Trophoblast cell (in vitro differentiated cells and primary cell): ENCODE data around the gene SNW1.
"Not testable (repeated sequence)": the region's sequence is repeated elsewhere in the genome, so short reads cannot be mapped to it uniquely, and the experiment has no call there.

ENCODE experiments used
- DNase-seq, 2 donors: peaks; one replicate each; pipeline ENCODE4 v3.0.0-alpha.2; 2016
- H2AFZ ChIP-seq: 2 replicates; pipeline ENCODE4 v1.6.1; 2013; ENCODE audit warnings: low read length, moderate library complexity, mild to moderate bottlenecking; ENCODE audit not compliant: insufficient read depth, poor library complexity
- H2AK5ac ChIP-seq: 2 replicates; pipeline ENCODE4 v1.6.1; 2013; ENCODE audit warnings: mild to moderate bottlenecking, low read length
- H2BK120ac ChIP-seq: 2 replicates; pipeline ENCODE4 v1.6.1; 2013; ENCODE audit warnings: low read length, mild to moderate bottlenecking, moderate library complexity; ENCODE audit not compliant: insufficient read depth, poor library complexity
- H2BK12ac ChIP-seq: 2 replicates; pipeline ENCODE4 v1.6.1; 2013; ENCODE audit warnings: mild to moderate bottlenecking, low read length, moderate library complexity
- H2BK5ac ChIP-seq: 2 replicates; pipeline ENCODE4 v1.6.1; 2013; ENCODE audit warnings: low read length, low read depth, moderate library complexity, mild to moderate bottlenecking; ENCODE audit not compliant: poor library complexity
- H3K14ac ChIP-seq: 2 replicates; pipeline ENCODE4 v1.6.1; 2013; ENCODE audit warnings: mild to moderate bottlenecking, low read length
- H3K18ac ChIP-seq: 2 replicates; pipeline ENCODE4 v1.6.1; 2013; ENCODE audit warnings: mild to moderate bottlenecking, low read length
- H3K23ac ChIP-seq: 2 replicates; pipeline ENCODE4 v1.6.1; 2013; ENCODE audit warnings: low read length
- H3K27ac ChIP-seq: 2 replicates; pipeline ENCODE4 v1.5.1; 2013; ENCODE audit warnings: low read depth, mild to moderate bottlenecking, inconsistent platforms, low read length, moderate library complexity
- H3K27me3 ChIP-seq: 2 replicates; pipeline ENCODE4 v1.6.1; 2013; ENCODE audit warnings: inconsistent platforms, mild to moderate bottlenecking, low read length, moderate library complexity; ENCODE audit not compliant: insufficient read depth
- H3K36me3 ChIP-seq, 2 experiments: 1 replicate in 1 of 2; 2 replicates in 1 of 2; pipeline ENCODE4 v1.6.1; 2013; ENCODE audit warnings: low read length in 2 of 2, mild to moderate bottlenecking in 2 of 2, moderate library complexity in 1 of 2; ENCODE audit not compliant: insufficient read depth in 2 of 2, control insufficient read depth in 1 of 2
- H3K4ac ChIP-seq: 2 replicates; pipeline ENCODE4 v1.6.1; 2013; ENCODE audit warnings: low read depth, mild to moderate bottlenecking, low read length, moderate library complexity
- H3K4me1 ChIP-seq, 2 experiments: 1 replicate in 1 of 2; 2 replicates in 1 of 2; pipeline ENCODE4 v1.6.1; 2013; ENCODE audit warnings: low read length in 2 of 2, mild to moderate bottlenecking in 2 of 2, moderate library complexity in 1 of 2; ENCODE audit not compliant: insufficient read depth in 2 of 2, control insufficient read depth in 1 of 2
- H3K4me2 ChIP-seq: 2 replicates; pipeline ENCODE4 v1.6.1; 2013; ENCODE audit warnings: inconsistent platforms, mild to moderate bottlenecking, low read length, moderate library complexity
- H3K4me3 ChIP-seq: 2 replicates; pipeline ENCODE4 v1.5.1; 2013; ENCODE audit warnings: mild to moderate bottlenecking, low read depth, low read length, inconsistent platforms
- H3K79me1 ChIP-seq: one replicate; pipeline ENCODE4 v1.6.1; 2013; ENCODE audit warnings: low read length
- H3K79me2 ChIP-seq: 2 replicates; pipeline ENCODE4 v1.6.1; 2013; ENCODE audit warnings: low read length, mild to moderate bottlenecking; ENCODE audit not compliant: control insufficient read depth, insufficient read depth, poor library complexity
- H3K9ac ChIP-seq: 2 replicates; pipeline ENCODE4 v1.6.1; 2013; ENCODE audit warnings: mild to moderate bottlenecking, low read length
- H3K9me3 ChIP-seq: 2 replicates; pipeline ENCODE4 v1.6.1; 2013; ENCODE audit warnings: low read depth, mild to moderate bottlenecking, control low read depth, inconsistent platforms, low read length; ENCODE audit not compliant: insufficient read depth
- H4K12ac ChIP-seq: 2 replicates; pipeline ENCODE4 v1.6.1; 2013; ENCODE audit warnings: low read depth, mild to moderate bottlenecking, low read length, moderate library complexity
- H4K8ac ChIP-seq: 2 replicates; pipeline ENCODE4 v1.6.1; 2013; ENCODE audit warnings: low read depth, mild to moderate bottlenecking, low read length, moderate library complexity
- H4K91ac ChIP-seq: one replicate; pipeline ENCODE4 v1.6.1; 2013; ENCODE audit warnings: low read depth, mild to moderate bottlenecking, low read length, moderate library complexity
- WGBS: extraction: QIAGEN DNeasy Blood & Tissue Kit; methylation state at CpG from one replicate; pipeline ENCODE4 v1.1.7; 2013; ENCODE audit warnings: missing lambda C conversion rate; ENCODE audit not compliant: insufficient read length, insufficient coverage; ENCODE audit errors: extremely low coverage; 5-methylcytosine and 5-hydroxymethylcytosine counted together

Gene SNW1

DNA sequence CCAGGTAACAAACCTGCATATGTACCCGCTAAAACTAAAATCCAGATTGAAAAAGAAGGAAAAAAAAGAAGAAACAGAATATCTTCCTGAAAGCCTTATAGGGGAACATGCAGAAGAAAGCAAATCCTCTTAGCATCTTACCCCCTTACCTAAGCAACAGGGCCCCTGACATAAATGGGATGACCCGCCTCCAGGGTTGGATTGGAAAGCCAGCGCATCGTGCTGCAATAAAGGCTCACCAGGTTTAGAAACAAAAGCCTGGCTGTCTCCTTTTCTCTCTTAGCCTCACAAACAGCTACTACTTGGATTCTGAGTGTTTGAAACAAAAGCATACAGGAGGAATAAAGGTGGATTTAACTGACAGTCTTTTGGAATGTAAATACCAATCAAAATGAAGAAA lies 25.2 kb upstream of the SNW1 start:
- Histone ChIP-seq H4K12ac (no peak overlapping the region), H3K4me3 (no peak overlapping the region), H3K9ac (no peak overlapping the region), H3K27ac (no peak overlapping the region), H2BK120ac (no peak overlapping the region), H3K79me2 (no peaks in the 10 kb centered on the region), H3K4me2 (no peak overlapping the region), H4K8ac (no peak overlapping the region), H2BK5ac (no peak overlapping the region), H3K14ac (no peak overlapping the region), H3K27me3 (no peaks in the 10 kb centered on the region), H2AK5ac (no peak overlapping the region), H3K23ac (no peak overlapping the region), H3K18ac (no peak overlapping the region), H3K4ac (no peak overlapping the region), H3K4me1 (peaks cover 0 to 4% of the 10 kb centered on the region in 2 experiments), H4K91ac (no peak overlapping the region), H3K79me1 (no peaks in the 10 kb centered on the region), H2AFZ (no peak overlapping the region), H3K36me3 (no peaks in the 10 kb centered on the region), H3K9me3 (no peaks in the 10 kb centered on the region), H2BK12ac (no peak overlapping the region)
- no CpG with 5 or more reads among the region's 4 CpGs for WGBS
- no peak for DNase-seq

DNA sequence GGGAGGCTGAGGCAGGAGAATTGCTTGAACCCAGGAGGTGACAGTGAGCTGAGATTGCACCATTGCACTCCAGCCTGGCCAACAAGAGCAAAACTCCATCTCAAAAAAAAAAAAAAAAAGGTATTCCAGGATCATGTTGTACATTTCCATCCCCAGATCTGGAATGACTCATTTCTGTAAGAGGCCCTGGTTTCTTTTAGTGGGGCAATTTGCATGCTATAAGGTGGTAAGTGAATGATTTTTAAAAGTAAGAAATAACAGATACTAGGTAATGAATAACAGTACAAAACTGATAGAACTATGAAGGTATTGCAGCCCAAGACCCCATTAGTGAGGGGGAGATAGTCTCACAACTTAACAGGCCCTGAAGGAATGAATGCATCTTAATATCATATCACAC lies 21.2 kb upstream of the SNW1 start:
- H3K27me3 ChIP-seq: no peaks in the 10 kb centered on the region
- H3K9ac ChIP-seq: no peak overlapping the region
- no peak overlapping the region for H3K4me3 ChIP-seq
- H4K8ac ChIP-seq: no peak overlapping the region
- no peak overlapping the region for H4K91ac ChIP-seq
- DNase-seq: no peak
- H3K14ac ChIP-seq: no peak overlapping the region
- no peak overlapping the region for H3K23ac ChIP-seq
- no peaks in the 10 kb centered on the region for H3K9me3 ChIP-seq
- H2AFZ ChIP-seq: no peak overlapping the region
- no peak overlapping the region for H2BK5ac ChIP-seq
- H3K18ac ChIP-seq: no peak overlapping the region
- H2BK12ac ChIP-seq: no peak overlapping the region
- no peaks in the 10 kb centered on the region for H3K79me1 ChIP-seq
- H3K27ac ChIP-seq: no peak overlapping the region
- no peak overlapping the region for H3K4me2 ChIP-seq
- no peak overlapping the region for H2AK5ac ChIP-seq
- H3K79me2 ChIP-seq: no peaks in the 10 kb centered on the region
- no peak overlapping the region for H4K12ac ChIP-seq
- no peaks in the 10 kb centered on the region for H3K4me1 ChIP-seq
- no peak overlapping the region for H2BK120ac ChIP-seq
- no peak overlapping the region for H3K4ac ChIP-seq
- no peaks in the 10 kb centered on the region for H3K36me3 ChIP-seq

DNA sequence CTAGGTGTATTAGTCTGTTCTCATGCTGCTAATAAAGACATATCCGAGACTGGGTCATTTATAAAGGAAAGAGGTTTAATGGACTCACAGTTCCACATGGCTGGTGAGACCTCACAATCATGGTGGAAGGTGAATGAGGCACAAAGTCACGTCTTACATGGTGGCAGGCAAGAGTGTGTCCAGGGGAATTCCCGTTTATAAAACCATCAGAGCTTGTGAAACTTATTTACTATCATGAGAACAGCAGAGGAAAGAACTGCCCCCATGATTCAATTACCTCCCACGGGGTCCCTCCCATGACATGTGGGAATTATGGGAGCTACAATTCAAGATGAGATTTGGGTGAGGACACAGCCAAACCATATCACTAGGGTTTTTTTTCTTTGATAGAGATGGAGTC lies 13.0 kb upstream of the SNW1 start:
- H3K27ac ChIP-seq, H2AK5ac ChIP-seq, H3K4ac ChIP-seq, H3K4me2 ChIP-seq, DNase-seq, H2BK12ac ChIP-seq, H2BK5ac ChIP-seq, H4K8ac ChIP-seq, H3K14ac ChIP-seq, H3K23ac ChIP-seq, H4K91ac ChIP-seq, H3K18ac ChIP-seq, H3K79me1 ChIP-seq, H3K9ac ChIP-seq, H3K79me2 ChIP-seq, H3K9me3 ChIP-seq, H3K27me3 ChIP-seq, H3K36me3 ChIP-seq, H3K4me1 ChIP-seq, H2BK120ac ChIP-seq, H3K4me3 ChIP-seq, H4K12ac ChIP-seq, H2AFZ ChIP-seq: not testable (repeated sequence)
- WGBS: no CpG with 5 or more reads among the region's 4 CpGs

DNA sequence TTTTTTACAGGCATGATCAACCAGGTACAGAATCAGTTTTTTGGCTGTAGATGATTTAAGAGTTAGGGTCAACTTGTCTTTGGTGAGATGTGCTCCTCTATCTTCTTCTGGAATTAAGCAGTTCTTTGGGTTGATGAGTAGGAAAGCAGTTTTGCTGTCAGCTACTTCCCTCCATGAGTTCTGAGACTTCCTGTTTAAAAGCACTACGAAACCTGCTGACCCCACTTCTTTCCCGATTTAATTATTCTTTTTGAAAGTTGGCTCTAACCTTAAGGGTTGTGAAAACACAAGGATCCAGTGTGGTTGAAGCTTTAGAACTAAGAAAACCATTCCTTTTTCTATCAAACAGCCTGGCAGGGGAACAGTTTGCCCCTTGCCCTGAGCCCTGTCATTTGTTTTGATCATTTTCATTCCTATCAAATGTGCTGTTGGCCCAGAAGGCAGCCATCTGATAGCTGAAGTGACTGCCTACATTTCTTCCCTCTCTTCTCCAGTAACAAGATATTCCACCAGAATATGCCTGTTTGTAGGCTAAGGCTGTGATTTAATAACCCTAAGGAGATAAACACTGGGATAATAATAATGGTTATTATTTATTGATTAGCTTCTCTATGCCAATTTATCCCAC lies 7.6 kb upstream of the SNW1 start:
- not testable (repeated sequence) for H3K36me3 ChIP-seq, H3K4ac ChIP-seq, H3K4me3 ChIP-seq, H3K27me3 ChIP-seq, H2BK120ac ChIP-seq, H2BK5ac ChIP-seq, H3K9me3 ChIP-seq, H3K9ac ChIP-seq, DNase-seq, H4K12ac ChIP-seq, H3K23ac ChIP-seq, H2BK12ac ChIP-seq, H3K14ac ChIP-seq, H3K4me1 ChIP-seq, H3K27ac ChIP-seq, H2AFZ ChIP-seq, H4K8ac ChIP-seq, H3K79me2 ChIP-seq, H3K4me2 ChIP-seq, H3K79me1 ChIP-seq, H4K91ac ChIP-seq, H2AK5ac ChIP-seq, H3K18ac ChIP-seq
- WGBS: no CpG with 5 or more reads among the region's 2 CpGs
